Fibroblast of the conjunctiva (primary cell): ENCODE data around the gene CASK.
"Not testable (repeated sequence)": the region's sequence is repeated elsewhere in the genome, so short reads cannot be mapped to it uniquely, and the experiment has no call there.

ENCODE experiments used
- DNase-seq: peaks from one replicate; pipeline ENCODE4 v3.0.0-alpha.2; 2010; ENCODE audit warnings: low read depth

The CASK gene

DNA sequence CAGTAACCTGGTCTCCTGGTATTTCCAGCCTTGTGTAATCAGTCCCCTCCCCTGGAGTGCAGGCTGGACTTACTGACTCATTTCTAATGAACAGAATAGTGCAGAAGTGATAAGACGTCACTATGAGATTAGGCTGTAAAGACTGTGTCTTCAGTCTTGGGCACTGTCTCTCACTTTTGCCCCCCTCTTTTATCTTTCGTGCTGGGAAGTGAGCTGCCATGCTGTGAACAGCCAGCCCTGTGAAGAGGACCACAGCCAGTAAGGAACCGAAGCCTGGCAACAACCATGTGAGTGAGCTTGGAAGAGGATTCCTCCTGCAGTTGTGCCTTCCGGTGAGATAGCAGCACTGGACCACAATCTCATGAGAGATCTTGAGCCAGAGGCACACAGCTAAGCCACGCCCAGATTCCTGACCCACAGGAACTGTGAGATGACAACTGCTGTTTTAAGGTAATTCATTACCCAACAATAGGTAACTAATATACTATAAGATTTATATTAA lies 302.1 kb downstream of the CASK start:
- no peak for DNase-seq

DNA sequence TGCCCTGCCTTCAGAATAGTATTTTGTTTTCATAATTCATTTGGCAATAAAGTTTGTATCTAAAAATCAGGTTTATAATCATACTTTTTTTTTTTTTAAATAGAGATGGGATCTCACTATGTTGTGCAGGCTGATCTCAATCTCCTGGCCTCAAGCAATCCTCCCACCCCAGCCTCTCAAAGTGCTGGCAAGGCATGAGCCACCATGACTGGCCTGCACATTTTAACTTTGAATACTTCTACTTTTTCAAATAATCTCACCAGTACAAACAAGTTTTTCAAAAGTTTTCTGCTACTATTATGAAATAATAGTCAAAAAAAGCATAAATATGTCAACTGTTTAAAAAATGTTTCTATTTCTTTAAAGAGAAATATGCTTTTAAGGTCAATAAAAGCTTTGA lies 304.1 kb downstream of the CASK start:
- no peak for DNase-seq

DNA sequence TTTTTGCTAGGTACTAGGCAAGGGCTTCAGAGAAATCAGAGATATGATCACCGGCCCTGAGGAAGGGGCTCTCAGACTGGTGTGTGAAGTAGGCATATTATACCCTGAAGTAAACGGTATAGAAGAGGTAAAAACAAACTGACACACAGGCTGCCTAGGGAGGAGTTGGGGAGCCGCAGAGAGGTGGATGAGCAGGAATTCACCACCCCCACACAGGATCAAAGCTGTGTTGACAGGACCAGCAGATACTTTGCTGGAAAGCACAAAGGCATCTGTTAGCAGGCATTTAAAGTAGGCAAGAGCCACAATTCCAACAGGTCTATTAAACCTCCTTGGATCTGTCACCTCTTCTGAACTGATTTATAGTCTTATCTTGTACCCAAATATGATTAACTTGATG lies 306.4 kb downstream of the CASK start:
- DNase-seq = no peak

DNA sequence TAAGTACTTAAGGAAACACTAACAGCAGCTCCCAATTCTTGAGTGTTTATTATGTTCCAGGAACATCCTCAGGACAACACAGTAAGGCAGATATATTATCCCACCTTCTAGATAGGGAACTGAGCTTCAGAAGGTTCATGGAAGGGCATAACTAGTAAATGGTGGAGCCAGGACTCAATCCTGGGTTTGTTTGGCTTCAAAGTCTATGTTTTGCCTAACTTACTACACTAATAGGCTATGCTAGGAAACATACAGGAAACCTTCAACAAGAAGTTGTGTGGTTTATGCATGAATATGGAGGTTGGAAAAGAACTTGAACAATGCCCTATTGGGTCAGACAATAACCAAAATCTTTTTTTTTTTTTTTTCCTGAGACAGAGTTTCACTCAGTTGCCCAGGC lies 307.1 kb downstream of the CASK start:
- DNase-seq = no peak

DNA sequence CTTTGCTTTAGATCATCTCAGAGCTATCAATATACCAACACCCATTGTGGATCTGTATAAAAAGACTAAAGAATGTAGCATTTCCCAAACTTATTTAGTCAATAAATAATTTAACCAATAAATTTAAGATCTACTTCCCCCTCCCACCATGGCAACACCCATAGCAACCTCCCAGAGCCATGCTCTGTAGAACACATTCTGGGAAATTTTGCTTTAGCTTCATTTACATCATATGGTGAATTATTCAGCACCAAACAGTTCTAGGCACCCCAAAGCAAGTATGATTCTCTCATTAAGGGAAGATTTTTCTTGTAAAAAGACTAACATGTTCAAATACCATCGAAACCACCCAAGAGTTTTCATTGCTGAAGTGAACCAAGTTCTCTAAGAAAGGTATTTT lies 315.1 kb downstream of the CASK start:
- no peak for DNase-seq

DNA sequence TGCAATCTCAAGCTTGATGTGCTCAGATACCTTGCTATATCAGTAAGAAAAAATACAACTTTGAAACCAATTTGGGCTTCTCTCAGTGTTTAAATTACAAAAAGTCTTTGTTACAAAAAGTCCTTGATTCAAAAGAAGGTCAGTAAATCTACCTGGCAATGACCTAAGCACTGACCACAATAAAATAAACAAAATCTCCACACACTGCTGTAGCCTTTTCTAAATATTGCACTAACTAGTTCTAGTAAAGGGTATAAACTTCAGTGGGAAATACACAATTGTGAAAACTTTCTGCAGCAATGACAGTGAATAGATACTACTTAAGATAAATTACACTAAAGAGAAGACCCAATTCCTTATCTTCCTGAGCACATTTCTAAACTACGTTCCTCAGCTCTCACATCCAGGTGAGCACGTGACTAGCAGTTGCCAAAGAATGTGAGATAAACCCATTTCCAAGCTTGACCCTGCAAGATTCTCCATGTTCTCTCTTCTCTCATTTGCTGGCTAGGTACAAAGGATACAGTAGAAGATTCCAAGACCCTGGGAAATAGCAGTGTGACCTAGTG lies 316.0 kb downstream of the CASK start:
- DNase-seq = no peak

DNA sequence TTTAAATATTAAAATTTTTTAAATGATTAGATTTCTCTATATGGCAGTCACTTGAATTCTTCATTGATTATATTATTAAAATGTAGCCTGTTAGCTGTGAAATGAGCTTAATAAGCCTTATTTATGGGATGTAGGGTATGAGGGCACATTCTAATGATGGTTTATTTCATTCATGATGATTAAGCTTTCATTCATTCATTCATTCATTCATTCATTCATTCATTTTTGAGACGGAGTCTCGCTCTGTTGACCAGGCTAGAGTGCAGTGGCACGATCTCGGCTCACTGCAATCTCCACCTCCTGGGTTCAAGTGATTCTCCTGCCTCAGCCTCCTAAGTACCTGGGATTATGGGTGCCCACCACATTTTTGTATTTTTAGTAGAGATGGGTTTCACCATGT lies 317.3 kb downstream of the CASK start:
- not testable (repeated sequence) for DNase-seq

DNA sequence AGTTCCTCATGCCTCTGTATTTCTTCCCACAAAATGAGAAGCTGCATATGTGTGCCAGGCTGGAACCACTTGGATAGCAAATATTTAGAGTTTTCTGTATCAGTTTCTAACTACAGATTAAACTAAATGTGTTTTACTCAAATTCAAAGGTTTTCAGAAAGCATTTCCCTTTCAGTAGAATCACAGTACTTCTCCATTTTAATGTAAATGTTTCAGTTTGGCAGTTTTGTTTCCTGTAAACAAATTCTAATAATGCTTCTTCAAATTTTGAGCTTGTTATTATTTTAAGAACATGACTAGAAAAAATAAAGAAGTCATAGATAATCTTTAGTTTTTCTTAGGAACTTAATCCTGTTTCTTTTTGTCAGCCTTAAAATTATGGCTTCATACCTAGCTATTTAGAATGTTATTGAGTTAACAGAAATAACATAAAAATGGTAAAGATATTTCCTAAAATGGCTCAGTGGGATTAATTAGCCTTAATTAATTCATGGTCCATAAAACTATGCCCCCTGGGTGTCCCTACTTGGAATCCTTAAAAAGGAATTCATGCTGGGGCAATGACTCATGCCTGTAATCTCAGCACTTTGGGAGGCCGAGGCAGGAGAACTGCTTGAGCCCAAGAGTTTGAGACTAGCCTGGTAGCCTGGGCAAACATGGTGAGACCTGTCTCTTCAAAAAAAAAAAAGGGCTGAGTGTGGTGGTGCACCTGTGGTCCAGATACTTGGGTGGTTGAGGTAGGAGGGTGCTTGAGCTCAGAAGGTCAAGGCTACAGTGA lies 318.4 kb downstream of the CASK start:
- no peak for DNase-seq

DNA sequence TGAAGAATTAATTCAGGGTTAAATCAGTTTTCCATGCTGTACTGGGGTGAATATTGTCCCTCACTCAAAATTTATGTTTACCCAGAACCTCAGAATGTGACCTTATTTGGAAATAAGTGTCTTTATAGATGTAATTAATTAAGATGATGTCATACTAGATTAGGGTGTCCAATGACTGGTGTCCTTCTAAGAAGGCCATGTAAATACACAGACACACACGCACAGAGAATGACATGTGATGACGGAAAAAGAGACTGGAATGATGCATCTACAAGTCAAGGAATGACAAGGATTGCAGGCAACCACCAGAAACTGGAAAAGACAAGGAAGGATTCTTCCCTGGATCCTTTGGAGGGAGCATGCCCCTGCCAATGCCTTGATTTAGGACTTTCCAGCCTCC lies 319.2 kb downstream of the CASK start:
- no peak for DNase-seq

DNA sequence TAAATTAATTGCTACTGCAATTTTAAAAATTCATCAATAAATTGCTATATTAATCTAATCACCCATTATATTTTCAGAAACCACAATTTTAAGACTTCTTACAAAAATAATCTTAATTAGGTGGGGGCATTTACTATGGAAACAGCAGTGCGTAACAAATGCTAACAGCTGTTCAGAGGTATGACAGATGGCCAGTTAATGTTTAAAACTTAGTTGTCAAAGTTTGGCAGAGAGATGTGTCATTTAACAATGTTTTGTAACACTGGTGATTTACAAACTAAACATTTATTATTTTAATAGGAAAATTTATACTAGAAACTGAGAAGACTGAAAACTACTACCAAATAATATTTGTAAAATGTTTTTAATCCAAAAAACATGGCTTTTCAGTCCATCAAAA lies 319.8 kb downstream of the CASK start:
- no peak for DNase-seq

DNA sequence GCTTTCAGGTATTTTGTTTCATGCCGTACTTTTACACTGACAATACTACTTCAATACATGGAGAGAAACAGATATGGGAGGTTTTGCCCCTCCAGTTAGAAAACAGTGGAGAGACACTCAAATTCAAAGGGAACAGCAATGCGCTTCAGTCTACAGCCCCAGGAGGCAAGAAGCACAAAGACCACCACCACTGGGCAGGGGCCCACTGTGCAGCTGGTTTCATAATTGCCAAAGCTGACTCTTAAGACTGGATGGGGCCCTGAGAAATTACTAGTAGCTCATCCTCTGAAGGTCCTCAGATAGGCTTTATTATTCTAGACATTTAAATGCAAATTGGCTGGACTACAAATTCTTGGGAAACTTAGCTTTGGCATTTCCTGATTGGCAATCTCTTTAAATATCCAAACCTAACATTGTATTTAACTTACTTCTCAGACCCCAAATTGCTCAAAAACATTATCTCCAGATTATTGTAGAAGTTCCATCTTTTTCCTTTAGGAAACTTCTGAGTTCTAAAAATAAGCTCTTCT lies 320.5 kb downstream of the CASK start:
- no peak for DNase-seq

DNA sequence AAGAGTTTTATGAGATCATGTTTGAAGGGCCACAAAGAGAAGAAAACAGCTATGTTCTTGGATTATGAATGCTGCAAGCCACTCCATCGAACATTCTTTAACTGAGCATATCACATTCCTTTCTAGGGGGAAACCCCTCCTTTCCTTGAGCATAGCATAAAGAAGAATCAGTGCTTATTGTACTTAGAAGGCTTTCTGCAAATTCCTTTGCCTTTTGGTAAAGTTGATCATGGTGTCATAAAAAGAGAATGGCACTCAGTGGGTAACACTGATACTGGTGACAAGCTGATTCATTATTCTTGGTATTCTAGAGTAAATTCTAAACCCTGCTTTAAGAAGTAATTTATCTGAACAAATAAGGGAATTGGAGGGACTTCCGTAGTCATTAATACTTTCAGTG lies 323.1 kb downstream of the CASK start:
- no peak for DNase-seq

DNA sequence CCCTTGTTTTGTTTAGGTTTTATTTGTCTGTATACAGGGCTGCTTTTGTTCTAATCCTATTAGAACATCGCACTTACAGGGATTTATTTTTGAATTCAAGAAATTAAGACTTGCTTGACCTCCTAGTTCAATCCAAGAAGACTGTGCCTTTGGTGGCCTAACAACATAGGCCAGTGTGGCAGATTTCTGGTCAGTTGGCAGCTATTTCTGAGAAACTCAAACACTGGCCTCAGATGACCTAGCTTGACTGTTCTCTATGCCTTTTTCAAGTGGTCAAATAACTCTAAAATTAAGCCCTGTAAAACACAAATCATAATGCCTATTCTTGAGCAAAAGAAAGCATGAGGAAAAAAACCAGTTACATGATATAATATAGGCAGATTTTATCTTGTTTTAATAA lies 323.8 kb downstream of the CASK start:
- DNase-seq = no peak

DNA sequence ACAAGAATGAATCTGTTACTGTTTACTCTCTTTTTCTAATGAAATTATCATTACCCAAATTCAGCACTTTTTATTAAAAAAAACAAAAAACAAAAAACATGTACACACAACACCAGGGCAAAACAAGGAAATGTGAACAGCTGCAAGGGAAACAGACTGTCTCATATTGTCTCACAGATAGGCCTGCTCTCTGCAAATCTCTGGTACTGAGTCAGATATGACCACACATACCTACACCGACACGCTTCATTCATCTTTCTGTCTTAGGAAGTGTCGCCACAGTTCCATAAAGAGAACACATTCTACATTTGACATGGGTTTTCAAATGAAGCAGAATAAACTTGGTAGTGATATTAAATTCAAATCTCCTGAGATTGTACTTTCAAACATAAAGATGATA lies 326.8 kb downstream of the CASK start:
- DNase-seq = no peak

DNA sequence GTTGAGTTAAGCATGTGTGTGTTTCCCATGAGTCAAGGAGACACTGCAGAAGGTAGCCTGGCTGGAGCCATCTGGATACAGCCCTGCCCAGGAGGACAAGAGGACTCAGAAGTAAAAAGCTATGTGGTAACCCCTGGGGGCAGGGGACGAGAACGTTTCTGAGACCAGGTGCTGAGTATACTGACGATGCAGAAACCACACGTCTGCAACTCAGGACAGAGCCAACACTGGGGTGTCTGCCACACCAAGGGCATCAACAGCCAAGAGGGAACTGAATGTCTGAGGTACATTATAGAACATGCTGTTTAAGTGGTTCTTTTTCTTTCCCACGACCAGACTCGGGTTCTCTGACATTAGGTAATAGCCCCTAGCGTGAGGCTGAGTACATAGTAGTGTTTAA lies 328.7 kb downstream of the CASK start:
- DNase-seq = no peak

DNA sequence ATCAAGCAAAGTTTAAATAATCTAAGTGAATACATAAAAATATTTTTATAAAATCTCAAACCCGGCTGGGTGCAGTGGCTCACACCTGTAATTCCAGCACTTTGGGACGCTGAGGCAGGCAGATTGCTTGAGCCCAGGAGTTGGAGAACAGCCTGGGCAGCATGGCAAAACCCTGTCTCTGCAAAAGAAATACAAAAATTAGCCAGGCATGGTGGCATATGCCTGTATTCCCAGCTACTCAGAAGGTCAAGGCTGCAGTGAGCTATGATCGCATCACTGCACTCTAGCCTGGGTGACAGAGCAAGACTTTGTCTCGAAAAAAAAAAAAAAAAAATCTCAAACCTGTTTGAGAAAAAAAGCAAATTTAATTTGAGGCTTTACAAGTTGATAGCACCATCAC lies 331.4 kb downstream of the CASK start:
- DNase-seq = no peak

DNA sequence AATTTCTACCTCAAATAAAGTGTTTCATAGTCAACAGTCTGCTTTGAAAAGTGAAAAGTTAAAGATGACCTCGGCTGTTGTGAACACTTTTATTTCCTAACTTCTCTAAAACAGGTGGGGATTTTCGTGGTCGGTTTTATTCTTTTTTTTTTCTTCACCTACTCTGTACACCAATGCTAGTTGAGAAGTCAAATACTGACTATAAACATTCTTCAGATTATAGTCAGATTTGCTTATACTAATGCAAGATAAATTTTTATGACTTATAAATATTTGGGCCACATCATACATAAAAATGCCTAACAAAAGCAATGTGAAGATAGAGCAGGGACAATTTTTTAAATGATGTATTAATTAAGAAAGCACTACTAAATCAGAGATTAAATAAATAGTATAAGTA lies 332.7 kb downstream of the CASK start:
- DNase-seq = no peak

DNA sequence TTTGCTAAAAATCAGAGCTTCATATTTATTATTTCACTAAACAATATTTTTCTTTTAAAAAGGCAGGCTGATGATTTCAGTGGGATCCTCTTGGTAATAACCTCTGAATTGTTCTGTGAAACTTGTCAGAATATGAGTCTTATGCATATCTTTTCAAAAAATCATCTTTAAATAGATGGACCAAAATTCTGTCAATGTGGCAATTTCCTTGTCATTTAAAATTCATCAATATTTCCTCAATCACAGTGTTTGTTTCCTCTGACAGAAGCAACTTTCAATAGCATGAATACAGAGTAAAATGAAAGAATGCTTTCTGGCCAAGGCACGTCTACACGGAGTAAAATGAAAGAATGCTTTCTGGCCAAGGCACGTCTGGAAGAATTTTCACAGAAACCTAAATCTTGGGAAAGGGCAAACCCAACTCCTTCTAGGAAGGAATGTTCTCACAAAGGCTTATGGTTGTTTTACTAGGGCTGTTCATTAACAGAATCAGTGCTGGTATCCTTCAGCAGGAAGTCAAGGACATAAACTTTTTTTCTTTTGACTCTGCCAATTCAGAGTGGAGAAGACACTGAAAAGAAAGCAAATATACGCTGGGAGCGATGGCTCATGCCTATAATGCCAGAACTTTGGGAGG lies 333.6 kb downstream of the CASK start:
- no peak for DNase-seq

DNA sequence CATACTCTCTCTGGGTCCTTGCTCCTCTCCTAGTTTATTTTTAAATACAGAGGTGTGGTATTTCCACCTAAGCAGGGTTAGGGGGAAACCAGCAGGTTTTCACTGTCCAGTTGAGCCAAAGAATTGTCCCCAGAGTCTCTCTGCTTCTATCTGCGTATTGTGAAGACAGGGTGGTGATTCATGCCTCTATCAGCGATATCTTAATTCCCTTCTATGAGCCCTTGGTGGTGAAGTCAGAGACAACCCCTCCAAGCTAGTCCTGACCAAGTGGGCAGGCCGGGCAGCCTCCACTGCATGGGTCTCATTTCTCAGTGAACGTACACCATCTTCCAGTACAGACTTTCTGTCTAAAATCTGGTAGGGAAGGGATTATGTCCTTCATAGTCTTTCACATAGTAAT lies 335.1 kb downstream of the CASK start:
- no peak for DNase-seq

DNA sequence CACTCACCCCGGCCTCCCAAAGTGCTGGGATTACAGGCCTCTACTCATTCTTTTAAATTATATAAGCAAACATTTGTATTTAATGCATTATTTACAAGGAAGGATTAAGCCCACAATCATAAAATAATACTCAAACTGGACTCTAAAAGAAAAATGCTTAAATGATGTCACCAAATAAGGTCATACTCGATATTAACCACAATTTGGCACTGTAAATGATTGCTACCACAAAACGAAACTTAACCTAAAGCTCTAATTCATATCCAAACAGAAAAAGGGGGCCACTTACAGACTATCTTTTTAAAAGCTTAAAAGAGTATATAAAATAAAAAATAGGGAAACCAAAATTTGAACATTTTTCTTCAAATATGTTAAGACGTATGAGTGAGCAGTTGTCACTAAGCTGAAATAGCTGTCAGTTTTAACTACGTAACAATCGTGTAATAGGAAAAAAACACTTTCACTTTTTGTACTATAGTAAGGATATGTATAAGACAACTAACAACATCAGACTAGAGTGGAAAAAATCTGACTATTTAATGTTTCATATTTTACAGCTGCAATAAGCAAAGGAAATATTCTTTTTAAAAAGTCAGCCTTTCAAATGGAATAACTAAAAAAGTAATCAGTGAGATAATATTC lies 342.8 kb downstream of the CASK start:
- DNase-seq = no peak

DNA sequence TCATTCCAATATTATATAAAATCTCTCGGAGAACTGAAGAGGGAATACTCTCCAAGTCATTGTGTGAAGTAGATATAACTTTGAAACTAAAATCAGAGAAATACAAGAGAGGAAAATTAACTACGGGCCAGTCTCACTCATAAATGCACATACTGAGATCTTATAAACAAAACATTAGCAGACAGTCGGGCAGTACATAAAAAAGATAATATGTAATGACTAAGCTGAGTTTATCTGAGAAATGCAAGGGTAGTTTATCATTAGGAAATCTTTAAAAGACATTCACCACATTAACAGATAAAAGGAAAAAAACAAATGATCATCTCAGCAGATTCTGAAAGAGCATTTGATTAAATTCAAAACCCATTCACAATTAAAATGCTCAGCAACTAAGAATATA lies 359.5 kb downstream of the CASK start:
- DNase-seq = no peak

DNA sequence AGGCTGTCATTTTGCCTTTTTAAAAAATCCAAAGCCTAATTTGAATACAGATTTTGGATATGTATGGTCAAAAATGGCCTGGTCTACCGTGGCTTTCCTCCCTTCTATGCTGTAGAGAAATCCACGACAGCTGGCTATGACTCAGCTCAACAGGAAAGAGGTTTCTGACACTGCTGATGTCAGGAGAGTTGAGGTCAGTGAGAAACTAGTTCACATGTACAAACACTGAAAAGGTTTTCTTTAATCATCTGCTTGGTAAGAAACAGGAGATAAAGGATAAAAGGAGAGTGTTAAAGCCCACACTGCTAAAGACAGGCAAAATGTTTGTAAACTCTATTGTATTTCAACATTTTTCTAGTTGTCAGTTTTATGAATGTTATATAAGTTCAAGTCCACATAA lies 362.3 kb downstream of the CASK start:
- DNase-seq = peak; percentile 14
